ENCODE results near the gene SCNN1A. TPM values are rescaled to one million over a fixed set of nuclear protein-coding genes. Genes with fewer than 3 reads are reported as not detected.

Gene SCNN1A
- total and polyA plus RNA-seq, 2 donors (not counting 3 experiments of a cell fraction or from before 2014, with no cell fraction given): 0.12 to 0.18 TPM

- no peak for TF ChIP-seq GATA2 (IDR thresholded peaks at IDR 0.05; ENCODE audit: insufficient read depth, insufficient read length, low read depth, low read length)
- no peak for TF ChIP-seq EZH2 (IDR thresholded peaks at IDR 0.05; ENCODE audit: borderline replicate concordance, low read depth, low read length, severe bottlenecking)
- TF ChIP-seq MYC (IDR thresholded peaks at IDR 0.05; ENCODE audit: low read depth, low read length): no peak
- TF ChIP-seq POLR2A (IDR thresholded peaks at IDR 0.05; ENCODE audit: low read depth, low read length): no peak
- no peak for TF ChIP-seq POLR2AphosphoS5 (IDR thresholded peaks at IDR 0.05; ENCODE audit: insufficient read depth, low read depth, low read length)
- TF ChIP-seq, protein P1, sequence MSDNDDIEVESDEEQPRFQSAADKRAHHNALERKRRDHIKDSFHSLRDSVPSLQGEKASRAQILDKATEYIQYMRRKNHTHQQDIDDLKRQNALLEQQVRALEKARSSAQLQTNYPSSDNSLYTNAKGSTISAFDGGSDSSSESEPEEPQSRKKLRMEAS (IDR thresholded peaks at IDR 0.05; ENCODE audit: insufficient read depth, insufficient read length): no peak
- TF ChIP-seq FOS (IDR thresholded peaks at IDR 0.05; ENCODE audit: borderline replicate concordance, insufficient read depth, low read length): no peak
- no peak for TF ChIP-seq CTCF (IDR thresholded peaks at IDR 0.05; ENCODE audit: extremely low read depth in 1 of 2, insufficient read depth in 1 of 2, low read depth in 1 of 2, low read length in 2 of 2)
- no peak for TF ChIP-seq JUN (IDR thresholded peaks at IDR 0.05; ENCODE audit: borderline replicate concordance, insufficient read depth, insufficient read length, low read depth)
- Histone ChIP-seq H3K9me3 (replicated peaks; ENCODE audit: control insufficient read depth, insufficient read depth, low read length) (no peaks in the 10 kb centered on the region), H3K4me3 (replicated peaks in 1 of 3; ENCODE audit: insufficient read depth in 1 of 3, low read depth in 1 of 3, low read length in 3 of 3) (no peak overlapping the region), H3K4me1 (ENCODE audit: control insufficient read depth, extremely low read depth, insufficient read depth, low read length) (peaks cover 18% of the 10 kb centered on the region), H3K9ac (replicated peaks; ENCODE audit: extremely low read depth, insufficient read depth, low read length) (no peak overlapping the region), H4K20me1 (replicated peaks; ENCODE audit: control insufficient read depth, extremely low read depth, insufficient read depth, low read length) (no peaks in the 10 kb centered on the region), H2AFZ (ENCODE audit: low read depth, low read length) (no peak overlapping the region), H3K4me2 (ENCODE audit: insufficient read depth, low read length) (no peak overlapping the region), H3K27ac (ENCODE audit: insufficient read depth, low read depth, low read length) (no peak overlapping the region), H3K27me3 (ENCODE audit: control insufficient read depth in 2 of 2, insufficient read depth in 2 of 2, low read length in 2 of 2) (peaks cover 0 to 2% of the 10 kb centered on the region in 2 experiments), H3K9me1 (replicated peaks; ENCODE audit: control insufficient read depth, extremely low read depth, insufficient read depth, low read length) (no peaks in the 10 kb centered on the region), H3K79me2 (ENCODE audit: control insufficient read depth, insufficient read depth, low read length) (no peaks in the 10 kb centered on the region), H3K36me3 (ENCODE audit: control insufficient read depth in 2 of 2, extremely low read depth in 1 of 2, insufficient read depth in 2 of 2, low read length in 2 of 2) (no peaks in the 10 kb centered on the region)
- no peak for FAIRE-seq
- dilution Hi-C loops (cut with MboI; ENCODE audit: extremely low pct_ligation_motif_present, low sequenced_read_pairs) (no loop called here), intact Hi-C loops (cut with micrococcal nuclease) (no loop called here)
- ChIA-PET POLR2A (no interaction called here), CTCF (interaction anchor here (0.9 to 1.8 kb wide), 3 partner anchors 14 to 25 kb away, joined by 4 to 5 read pairs (median 4); no protein-coding TSS in a partner anchor)
- DNase-seq (ENCODE audit: low read depth, low spot score): no peak
- no TSS peak for BruUV-seq (replicated peaks)
These were observed 15.2 kb downstream of the SCNN1A start for GRCh38 chr12:6360080-6360571.
